Spleen (tissue), 11 donors: ENCODE measurements around the gene BORCS8. TPM values are rescaled to one million over a fixed set of nuclear protein-coding genes. Genes with fewer than 3 reads are reported as not detected.
A peak's percentile ranks its signal among the peaks of the same experiment; 100 is the strongest.
"Not testable (repeated sequence)": the region's sequence is repeated elsewhere in the genome, so short reads cannot be mapped to it uniquely, and the experiment has no call there.

Source experiments
- DNase-seq: peaks from one replicate; pipeline ENCODE4 v3.0.0-alpha.2; 2020
- H3K27ac ChIP-seq, 8 donors: fragments of 200-600 bp; sonication (generic) in 7 of 8; 1 replicate in 4 of 8; 2 replicates in 4 of 8; pipeline versions ENCODE4 v1.5.0 to v1.8.0; 2016 to 2021; ENCODE audit warnings: inconsistent platforms in 4 of 8, mild to moderate bottlenecking in 4 of 8, moderate library complexity in 1 of 8
- H3K27me3 ChIP-seq, 7 donors: fragments of 200-600 bp; sonication (generic) in 6 of 7; replicated peaks in 1 of 7; 1 replicate in 4 of 7; 2 replicates in 3 of 7; pipeline versions ENCODE4 v1.5.0 to v1.8.0; 2016 to 2021; ENCODE audit warnings: inconsistent platforms in 3 of 7, mild to moderate bottlenecking in 1 of 7
- H3K36me3 ChIP-seq, 6 donors: fragments of 200-600 bp; sonication (generic) in 5 of 6; 1 replicate in 4 of 6; 2 replicates in 2 of 6; pipeline versions ENCODE4 v1.5.0 to v1.8.0; 2016 to 2021; ENCODE audit warnings: inconsistent platforms in 2 of 6
- H3K4me1 ChIP-seq, 6 donors: fragments of 200-600 bp; sonication (generic) in 5 of 6; 1 replicate in 3 of 6; 2 replicates in 3 of 6; pipeline versions ENCODE4 v1.5.0 to v1.8.0; 2016 to 2021; ENCODE audit warnings: inconsistent platforms in 3 of 6
- H3K4me3 ChIP-seq, 8 donors: fragments of 200-600 bp; sonication (generic) in 7 of 8; 1 replicate in 4 of 8; 2 replicates in 4 of 8; pipeline versions ENCODE4 v1.5.0 to v1.8.0; 2016 to 2021; ENCODE audit warnings: inconsistent platforms in 4 of 8, mild to moderate bottlenecking in 4 of 8, moderate library complexity in 2 of 8
- H3K9me3 ChIP-seq, 8 donors: fragments of 200-600 bp; sonication (generic) in 7 of 8; 1 replicate in 4 of 8; 2 replicates in 4 of 8; pipeline versions ENCODE4 v1.5.0 to v1.8.0; 2016 to 2021; ENCODE audit warnings: inconsistent platforms in 4 of 8
- POLR2A ChIP-seq, 3 donors: fragments of 450-650 bp; IDR thresholded peaks; one replicate each; pipeline ENCODE4 v1.5.1; 2017; ENCODE audit warnings: antibody characterized with exemption in 3 of 3, mild to moderate bottlenecking in 1 of 3
- POLR2AphosphoS5 ChIP-seq, 3 donors: sonication (generic); formaldehyde crosslinking; IDR thresholded peaks; one replicate each; pipeline ENCODE4 v1.5.1; 2017; ENCODE audit warnings: antibody characterized with exemption in 3 of 3
- WGBS, 5 donors: extraction: QIAGEN DNeasy Blood & Tissue Kit in 3 of 5; methylation state at CpG; one replicate each; pipeline versions ENCODE4 v1.1.5 to v1.1.7; 2013 to 2018; 5-methylcytosine and 5-hydroxymethylcytosine counted together
- intact Hi-C: fragments of 100-400 bp; cut with DNase I; formaldehyde crosslinking; loops from one replicate; pipeline ENCODE4 v1.15.0; 2023; ENCODE audit warnings: low total_unique reads
- polyA plus RNA-seq, 3 donors: library from polyadenylated mRNA; stranded (reverse); fragments of 200-250 nt; gene quantifications; one replicate each; pipeline ENCODE4 v1.2.1, GENCODE V29; 2013
- total RNA-seq, 7 donors: library from RNA; depleted of rRNA in 3 of 7; stranded (reverse); fragments of >200 nt in 3 of 7; fragmentation: NEBNext Ultra II Directional in 4 of 7; extraction: Animal tissue kit (Norgen Biotek cat#: 25700) in 4 of 7; gene quantifications; one replicate each; pipeline versions ENCODE4 v1.1.0 to v1.2.1, GENCODE V29; 2016 to 2021
- TF ChIP-seq, protein P1 (sequence below), 11 experiments: fragments of 200-600 bp in 7 of 11; fragments of 450-650 bp in 4 of 11; sonication (generic) in 4 of 11; IDR thresholded peaks in 8 of 11; conservative IDR thresholded peaks in 3 of 11; 1 replicate in 7 of 11; 2 replicates in 4 of 11; pipeline versions ENCODE4 v1.4.0 to v1.8.0; 2016 to 2021; ENCODE audit warnings: antibody characterized with exemption in 11 of 11, inconsistent platforms in 4 of 11, mild to moderate bottlenecking in 1 of 11
- donor health status: healthy with polysubstance abuse.
- donor health status: DM: no; HTN: no; CAD: no; lungs with moderate emphysema.
- donor health status: DM: no; HTN: no; CAD: no.
- donor health status: Bipolar disorder and iron deficiency.
- donor health status: healthy.
- donor health status: DM: no; HTN: no; CAD: no.
- donor health status: DM: yes; HTN: yes; CAD: no.

The BORCS8 gene
- total and polyA plus RNA-seq, 10 donors = 14.0 to 52.1 (median 26.2) TPM

DNA sequence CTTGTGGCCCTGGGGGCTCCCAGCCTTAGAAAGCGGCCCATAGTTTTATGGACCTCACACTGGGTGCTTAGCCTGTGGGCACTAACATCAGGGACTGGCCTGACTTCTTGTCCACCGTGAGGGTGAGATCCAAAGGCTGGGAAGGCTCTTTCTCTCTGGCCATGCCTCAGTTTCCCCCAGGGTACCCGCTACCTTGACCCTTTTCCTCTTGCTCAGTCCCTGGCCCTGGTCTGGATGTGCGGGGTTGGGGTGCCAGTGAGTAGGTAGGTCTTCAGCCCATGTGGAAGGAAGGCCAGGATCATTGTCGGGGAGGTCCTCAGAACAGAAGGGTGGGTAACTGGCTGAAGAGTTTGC, 52.1 kb downstream of the BORCS8 start:
- no peaks in the 10 kb centered on the region for H3K27me3 ChIP-seq
- intact Hi-C loops = loop anchor here (5.0 kb wide), 1 partner anchor 78 kb away; the partner anchor contains the start of gene SLC25A42
- 37 to 53% (median 46%) methylated on average over 3 to 5 of the region's 5 CpGs for WGBS, 5 donors
- TF ChIP-seq POLR2AphosphoS5 (IDR thresholded peaks at IDR 0.05) = no peak
- TF ChIP-seq, protein P1, sequence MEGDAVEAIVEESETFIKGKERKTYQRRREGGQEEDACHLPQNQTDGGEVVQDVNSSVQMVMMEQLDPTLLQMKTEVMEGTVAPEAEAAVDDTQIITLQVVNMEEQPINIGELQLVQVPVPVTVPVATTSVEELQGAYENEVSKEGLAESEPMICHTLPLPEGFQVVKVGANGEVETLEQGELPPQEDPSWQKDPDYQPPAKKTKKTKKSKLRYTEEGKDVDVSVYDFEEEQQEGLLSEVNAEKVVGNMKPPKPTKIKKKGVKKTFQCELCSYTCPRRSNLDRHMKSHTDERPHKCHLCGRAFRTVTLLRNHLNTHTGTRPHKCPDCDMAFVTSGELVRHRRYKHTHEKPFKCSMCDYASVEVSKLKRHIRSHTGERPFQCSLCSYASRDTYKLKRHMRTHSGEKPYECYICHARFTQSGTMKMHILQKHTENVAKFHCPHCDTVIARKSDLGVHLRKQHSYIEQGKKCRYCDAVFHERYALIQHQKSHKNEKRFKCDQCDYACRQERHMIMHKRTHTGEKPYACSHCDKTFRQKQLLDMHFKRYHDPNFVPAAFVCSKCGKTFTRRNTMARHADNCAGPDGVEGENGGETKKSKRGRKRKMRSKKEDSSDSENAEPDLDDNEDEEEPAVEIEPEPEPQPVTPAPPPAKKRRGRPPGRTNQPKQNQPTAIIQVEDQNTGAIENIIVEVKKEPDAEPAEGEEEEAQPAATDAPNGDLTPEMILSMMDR (IDR thresholded peaks at IDR 0.05 in 8 of 11, conservative IDR thresholded peaks at IDR 0.05 in 3 of 11) = peak in 6 of 11 experiments; percentile 7 to 57 (median 35)
- H3K4me3 ChIP-seq = no peak overlapping the region
- peaks cover 0 to 35% (median 22%) of the 10 kb centered on the region in 6 donors for H3K4me1 ChIP-seq
- DNase-seq = no peak
- no peaks in the 10 kb centered on the region for H3K36me3 ChIP-seq
- no peak overlapping the region for H3K27ac ChIP-seq
- H3K9me3 ChIP-seq = no peaks in the 10 kb centered on the region

DNA sequence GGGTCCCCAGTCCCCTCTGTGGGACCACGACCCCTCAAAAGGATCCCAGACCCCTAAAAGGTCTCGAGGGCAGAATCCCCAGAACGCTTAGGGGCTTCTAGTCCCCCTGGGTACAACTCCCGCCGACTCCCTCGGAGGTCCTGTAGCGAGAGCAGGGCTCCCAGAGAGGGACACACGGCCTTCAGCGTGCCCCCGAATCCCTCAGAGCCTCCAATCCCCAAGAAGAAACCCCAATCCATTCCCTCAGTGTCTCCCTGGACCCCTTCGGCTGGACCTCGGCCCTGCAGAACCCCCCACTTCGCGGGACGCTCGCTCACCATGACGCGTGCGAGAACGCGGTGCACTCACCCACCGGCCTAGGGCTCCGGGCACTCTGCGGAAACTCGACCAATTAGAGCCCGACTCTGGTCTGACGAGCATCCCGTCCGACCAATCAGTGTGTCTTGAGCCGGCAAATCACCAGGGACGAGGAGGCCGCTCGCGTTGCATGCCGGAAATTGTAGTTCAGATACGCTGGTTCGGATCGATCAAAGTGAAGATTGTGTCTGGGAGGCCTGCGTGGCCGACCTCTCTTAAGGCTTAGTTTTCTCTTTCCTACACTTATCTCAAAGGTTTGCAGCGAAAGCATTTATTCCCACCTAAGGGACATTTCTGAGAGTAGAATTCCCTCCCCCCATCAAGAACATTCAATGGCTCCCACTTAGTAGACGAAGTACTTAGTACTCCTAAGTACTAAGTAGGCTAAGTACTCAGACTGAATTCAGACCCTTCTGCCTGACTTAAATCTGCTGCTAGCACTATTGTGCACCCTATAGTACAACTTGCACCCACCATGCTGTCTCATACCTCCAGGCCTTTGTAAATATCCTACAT, 53.6 kb downstream of the BORCS8 start, which contains the start of gene TMEM161A:
Gene TMEM161A (minus strand): TSS at position 370 of the 873 bp plus-strand sequence. CDS start 50 bp downstream, at position 320.
- Histone ChIP-seq H3K36me3 (no peaks in the 10 kb centered on the region), H3K27ac (peak within 1 kb of the TSS; percentile 48 to 85 (median 68)), H3K4me1 (peaks cover 0 to 40% (median 22%) of the 10 kb centered on the region in 6 donors), H3K4me3 (peak within 1 kb of the TSS; percentile 50 to 77 (median 64)), H3K9me3 (no peaks in the 10 kb centered on the region), H3K27me3 (no peaks in the 10 kb centered on the region)
- DNase-seq = peak; percentile 96
- intact Hi-C loops = loop anchor here (5.0 kb wide), 1 partner anchor 76 kb away; the partner anchor contains the start of gene SLC25A42
- TF ChIP-seq, protein P1 (IDR thresholded peaks at IDR 0.05 in 8 of 11, conservative IDR thresholded peaks at IDR 0.05 in 3 of 11) = peak in 3 of 11 experiments; percentile 13 to 28 (median 22)
- peak; percentile 89 to 95 (median 91) for TF ChIP-seq POLR2AphosphoS5 (IDR thresholded peaks at IDR 0.05)
- TF ChIP-seq POLR2A (IDR thresholded peaks at IDR 0.05) = peak in 2 of 3 donors; percentile 11 to 54
- 3% methylated on average over 37 to 42 of the region's 42 CpGs for WGBS, 5 donors

DNA sequence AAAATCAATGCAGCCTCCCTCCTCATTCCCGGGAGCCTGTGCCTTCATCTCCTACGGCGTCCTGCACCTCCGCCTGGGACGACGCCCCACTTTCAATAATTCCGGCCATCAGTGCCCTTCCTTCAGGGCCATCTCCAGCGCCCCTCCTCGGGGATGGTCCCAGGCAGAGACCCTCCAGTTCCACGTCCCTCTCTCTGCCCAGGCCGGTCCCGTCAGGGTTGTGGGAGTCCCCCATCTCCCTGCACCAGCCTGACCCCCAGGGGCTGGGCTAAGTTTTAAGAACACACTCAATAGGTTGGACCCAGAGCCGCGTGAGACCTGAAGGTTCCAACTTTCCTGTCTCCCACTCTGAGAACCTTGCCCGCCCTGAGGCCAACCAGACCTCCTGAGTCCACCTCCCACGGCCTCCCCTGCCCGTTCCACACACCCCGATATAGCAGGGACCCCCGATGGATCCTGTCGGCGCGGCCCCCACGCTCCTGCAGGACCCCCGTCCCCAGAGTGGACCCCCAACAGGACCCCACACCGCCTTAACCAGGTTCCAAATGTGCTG, 54.3 kb downstream of the BORCS8 start:
- Histone ChIP-seq H3K9me3 (peaks cover 0 to 3% (median under 1%) of the 10 kb centered on the region in 8 donors), H3K27me3 (no peaks in the 10 kb centered on the region), H3K4me1 (peaks cover 0 to 40% (median 22%) of the 10 kb centered on the region in 6 donors), H3K4me3 (peak overlapping the region; percentile 50 to 77 (median 64)), H3K27ac (peak overlapping the region in 6 of 8 donors; percentile 52 to 85 (median 78)), H3K36me3 (peaks cover 0 to 4% (median 0%) of the 10 kb centered on the region in 6 donors)
- intact Hi-C loops = loop anchor here (5.0 kb wide), 1 partner anchor 75 kb away; the partner anchor contains the start of gene SLC25A42
- WGBS, 5 donors = 22 to 33% (median 28%) methylated on average over 25 of the region's 25 CpGs
- peak; percentile 84 for DNase-seq
- TF ChIP-seq POLR2AphosphoS5 (IDR thresholded peaks at IDR 0.05) (no peak), POLR2A (IDR thresholded peaks at IDR 0.05) (no peak)
- TF ChIP-seq, protein P1 (IDR thresholded peaks at IDR 0.05 in 8 of 11, conservative IDR thresholded peaks at IDR 0.05 in 3 of 11) = no peak

DNA sequence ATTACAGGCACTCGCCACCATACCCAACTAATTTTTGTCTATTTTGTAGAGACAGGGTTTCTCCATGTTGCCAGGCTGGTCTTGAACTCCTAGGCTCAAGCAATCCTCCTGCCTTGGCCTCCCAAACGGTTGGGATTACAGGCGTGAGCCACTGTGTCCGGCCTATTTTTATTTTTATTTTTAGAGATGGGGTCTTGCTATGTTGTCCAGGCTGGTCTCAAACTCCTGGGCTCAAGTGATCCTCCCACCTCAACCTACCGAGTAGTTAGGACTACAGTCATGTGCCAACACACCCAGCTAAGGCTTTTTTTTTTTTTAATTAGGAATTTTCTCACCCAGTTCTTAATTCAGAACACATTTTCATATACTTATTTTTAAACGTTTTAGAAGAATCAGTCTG, 56.2 kb downstream of the BORCS8 start:
- H3K27ac ChIP-seq, DNase-seq, H3K27me3 ChIP-seq, H3K4me3 ChIP-seq: not testable (repeated sequence)
- H3K36me3 ChIP-seq = peaks cover 0 to 15% (median 4%) of the 10 kb centered on the region in 6 donors
- H3K9me3 ChIP-seq = peaks cover 0 to 18% (median 13%) of the 10 kb centered on the region in 8 donors
- intact Hi-C loops = loop anchor here (5.0 kb wide), 1 partner anchor 73 kb away; the partner anchor contains the start of gene SLC25A42
- H3K4me1 ChIP-seq = peaks cover 0 to 40% (median 22%) of the 10 kb centered on the region in 6 donors
- WGBS, 5 donors = 72 to 88% (median 84%) methylated on average over 6 of the region's 6 CpGs
